ENCODE measurements around the gene ITSN2.

- no peak for TF ChIP-seq GATA3 (IDR thresholded peaks at IDR 0.05; ENCODE audit: low read depth, low read length)
- no peak for TF ChIP-seq GATA2 (IDR thresholded peaks at IDR 0.05; ENCODE audit: low read depth, low read length)
Observed at GRCh38 chr2:24332791-24333540, 27.4 kb downstream of the ITSN2 start.
